OCI-LY7 (cell line): ENCODE results near the gene MARCHF11. TPM values are rescaled to one million over a fixed set of nuclear protein-coding genes. Genes with fewer than 3 reads are reported as not detected.

Experiments
- BruUV-seq: library from RNA; stranded (reverse); fragments of 400-500 nt; replicated peaks from 2 replicates; lab custom pipeline; 2021; lab: Mats Ljungman, UMichigan
- CTCF ChIA-PET: fragments of 300-600 bp; sonication (Branson Sonifier 250); formaldehyde crosslinking; loops from one replicate; lab custom pipeline; 2022; ENCODE audit warnings: antibody characterized with exemption; ENCODE audit not compliant: unreplicated experiment; lab: Charles Lee
- POLR2A ChIA-PET: fragments of 300-600 bp; sonication (Branson Sonifier 250); formaldehyde crosslinking; loops from one replicate; lab custom pipeline; 2022; ENCODE audit warnings: antibody characterized with exemption; lab: Charles Lee
- DNase-seq: peaks from one replicate; pipeline ENCODE4 v3.0.0-alpha.2; 2015; ENCODE audit warnings: low spot score
- H2AFZ ChIP-seq: fragments of 200-600 bp; sonication (generic), shearing (Covaris generic); 2 replicates; pipeline ENCODE4 v1.6.1; 2014; ENCODE audit warnings: mild to moderate bottlenecking, antibody characterized with exemption, low read length, moderate library complexity
- H3K27ac ChIP-seq: fragments of 200-600 bp; sonication (generic); 2 replicates; pipeline ENCODE4 v1.5.1; 2014; ENCODE audit warnings: mixed run types, low read depth, mild to moderate bottlenecking, moderate library complexity, low read length, inconsistent platforms; ENCODE audit not compliant: poor library complexity, severe bottlenecking
- H3K36me3 ChIP-seq: fragments of 200-600 bp; sonication (generic); 2 replicates; pipeline ENCODE4 v1.6.1; 2014; ENCODE audit warnings: mild to moderate bottlenecking, antibody characterized with exemption, low read length, moderate library complexity, mixed read lengths; ENCODE audit not compliant: insufficient read depth
- H3K4me1 ChIP-seq: fragments of 200-600 bp; sonication (generic); 2 replicates; pipeline ENCODE4 v1.5.1; 2014; ENCODE audit warnings: mild to moderate bottlenecking, low read length; ENCODE audit not compliant: insufficient read depth, poor library complexity, severe bottlenecking
- H3K4me2 ChIP-seq: fragments of 200-600 bp; sonication (generic); 2 replicates; pipeline ENCODE4 v1.6.1; 2014; ENCODE audit warnings: mild to moderate bottlenecking, low read length
- H3K4me3 ChIP-seq: fragments of 200-600 bp; sonication (generic); 2 replicates; pipeline ENCODE4 v1.5.1; 2014; ENCODE audit warnings: mild to moderate bottlenecking, low read depth, low read length; ENCODE audit not compliant: poor library complexity, severe bottlenecking
- H3K79me2 ChIP-seq: fragments of 200-600 bp; sonication (generic); 2 replicates; pipeline ENCODE4 v1.6.1; 2016; ENCODE audit warnings: low read depth, mild to moderate bottlenecking, low read length, moderate library complexity, mixed read lengths; ENCODE audit not compliant: insufficient read depth
- H3K9me2 ChIP-seq: fragments of 200-600 bp; sonication (generic); 2 replicates; pipeline ENCODE4 v1.6.1; 2016; ENCODE audit warnings: mild to moderate bottlenecking, low read length, mixed read lengths; ENCODE audit not compliant: insufficient read depth
- H3K9me3 ChIP-seq: fragments of 200-600 bp; sonication (generic); 2 replicates; pipeline ENCODE4 v1.6.1; 2014; ENCODE audit warnings: mild to moderate bottlenecking, mixed run types, low read length, mixed read lengths
- H4K20me1 ChIP-seq: fragments of 200-600 bp; sonication (generic); 2 replicates; pipeline ENCODE4 v1.6.1; 2014; ENCODE audit warnings: mild to moderate bottlenecking, antibody characterized with exemption, low read length, moderate library complexity, mixed read lengths; ENCODE audit not compliant: insufficient read depth
- CTCF ChIP-seq: fragments of 200-600 bp; sonication (generic); conservative IDR thresholded peaks from 2 replicates; pipeline ENCODE4 v1.5.1; 2014; ENCODE audit warnings: mild to moderate bottlenecking, antibody characterized with exemption, low read length, moderate library complexity, mixed read lengths
- EZH2phosphoT487 ChIP-seq: fragments of 200-600 bp; sonication (generic); IDR thresholded peaks from 2 replicates; pipeline ENCODE4 v1.6.1; 2018; ENCODE audit warnings: low read depth, borderline replicate concordance, mild to moderate bottlenecking, mixed run types, antibody characterized with exemption, low read length, moderate library complexity, mixed read lengths
- intact Hi-C: fragments of 100-400 bp; cut with micrococcal nuclease; formaldehyde crosslinking; loops from one replicate; pipeline ENCODE4 v1.10.0; 2022; ENCODE audit not compliant: unreplicated experiment
- total RNA-seq, 2 experiments: library from RNA; depleted of rRNA in 1 of 2; stranded (reverse); fragments of >200 nt in 1 of 2; shearing (Covaris generic) in 1 of 2; gene quantifications; 2 replicates each; pipeline ENCODE4 v1.2.3, GENCODE V29; 2014 to 2022

MARCHF11 gene
- total RNA-seq, 2 experiments from 2014 or later, result not detected

DNA sequence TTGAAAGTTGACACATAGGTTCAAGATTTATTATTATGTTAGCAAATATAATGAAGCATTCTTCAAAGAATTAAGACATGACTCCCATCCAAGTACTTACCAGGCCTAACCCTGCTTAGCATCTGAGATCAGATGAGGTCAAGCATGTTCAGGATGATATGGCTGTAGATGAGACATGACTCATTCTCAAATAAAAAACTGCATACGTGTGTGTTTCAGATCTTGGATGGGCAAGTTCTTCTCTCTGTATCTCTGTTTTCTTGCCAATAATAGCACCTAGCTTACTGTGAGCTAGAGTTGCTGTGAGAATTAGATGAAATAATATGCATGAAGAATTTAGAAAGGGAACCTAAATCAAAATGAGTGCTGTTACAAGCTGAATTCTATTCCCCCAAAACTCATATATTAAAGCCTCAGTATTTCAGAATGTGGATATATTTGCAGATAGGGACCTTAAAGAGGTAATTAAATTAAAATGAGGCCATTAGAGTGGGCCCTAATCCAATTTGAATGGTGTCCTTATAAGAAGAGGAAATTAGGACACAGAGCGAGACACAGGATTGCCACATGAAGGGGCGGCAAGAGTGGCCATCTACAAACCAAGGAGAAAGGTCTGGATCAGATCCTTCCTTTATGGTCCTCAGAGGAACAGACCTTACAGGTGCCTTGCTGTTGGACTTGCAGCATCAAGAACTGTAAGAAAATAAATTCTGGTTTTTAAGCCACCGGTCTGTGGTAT, 146.2 kb downstream of the MARCHF11 start:
- Histone ChIP-seq H3K27ac (no peak overlapping the region), H2AFZ (no peak overlapping the region), H3K9me3 (no peaks in the 10 kb centered on the region), H3K4me1 (no peaks in the 10 kb centered on the region), H3K79me2 (no peaks in the 10 kb centered on the region), H3K36me3 (no peaks in the 10 kb centered on the region), H3K9me2 (no peaks in the 10 kb centered on the region), H3K4me3 (no peak overlapping the region), H4K20me1 (no peaks in the 10 kb centered on the region), H3K4me2 (no peak overlapping the region)
- POLR2A ChIA-PET, result interaction anchor here (0.5 kb wide), 1 partner anchor 413 kb away, joined by 3 read pairs; no protein-coding TSS in a partner anchor
- intact Hi-C loops, result no loop called here
- CTCF ChIA-PET, result no interaction called here
- no peak for DNase-seq
- no peak for TF ChIP-seq CTCF
- TF ChIP-seq EZH2phosphoT487, result no peak
- BruUV-seq, result no TSS peak

- CTCF ChIA-PET, result no interaction called here
- H3K27ac ChIP-seq, result no peak overlapping the region
- no peaks in the 10 kb centered on the region for H3K4me1 ChIP-seq
- no peak for DNase-seq
- no peaks in the 10 kb centered on the region for H3K9me2 ChIP-seq
- BruUV-seq, result no TSS peak
- no peaks in the 10 kb centered on the region for H3K36me3 ChIP-seq
- H2AFZ ChIP-seq, result no peak overlapping the region
- no peaks in the 10 kb centered on the region for H3K9me3 ChIP-seq
- TF ChIP-seq CTCF (no peak), EZH2phosphoT487 (no peak)
- intact Hi-C loops, result no loop called here
- no peaks in the 10 kb centered on the region for H3K79me2 ChIP-seq
- POLR2A ChIA-PET, result no interaction called here
- no peaks in the 10 kb centered on the region for H4K20me1 ChIP-seq
- H3K4me2 ChIP-seq, result no peak overlapping the region
- H3K4me3 ChIP-seq, result no peak overlapping the region
Observed at GRCh38 chr5:16028708-16029107, 150.9 kb downstream of the MARCHF11 start.

GRCh38 chr5:16025681-16026080, 153.9 kb downstream of the MARCHF11 start:
- Histone ChIP-seq H3K79me2 (no peaks in the 10 kb centered on the region), H3K27ac (no peak overlapping the region), H3K9me2 (no peaks in the 10 kb centered on the region), H3K4me3 (no peak overlapping the region), H2AFZ (no peak overlapping the region), H3K4me2 (no peak overlapping the region), H3K4me1 (no peaks in the 10 kb centered on the region), H4K20me1 (no peaks in the 10 kb centered on the region), H3K36me3 (no peaks in the 10 kb centered on the region), H3K9me3 (no peaks in the 10 kb centered on the region)
- CTCF ChIA-PET, result no interaction called here
- POLR2A ChIA-PET, result no interaction called here
- intact Hi-C loops, result no loop called here
- TF ChIP-seq EZH2phosphoT487, result no peak
- TF ChIP-seq CTCF, result no peak
- DNase-seq, result no peak
- no TSS peak for BruUV-seq
